ENCODE measurements around the gene CASZ1.

- TF ChIP-seq CTCF (IDR thresholded peaks at IDR 0.05; ENCODE audit: poor library complexity) (no peak), EZH2phosphoT487 (IDR thresholded peaks at IDR 0.05; ENCODE audit: low read depth, severe bottlenecking, unreplicated experiment) (no peak)
These were observed 36.8 kb downstream of the CASZ1 start for GRCh38 chr1:10759413-10760200.

Data from hepatocyte (in vitro differentiated cells).